HG03558 (cell line): ENCODE results near the gene ORAI3.

Source experiments
- ATAC-seq: cut with Tn5 transposase; IDR thresholded peaks from one replicate; pipeline ENCODE4 v1.9.1; 2021; ENCODE audit warnings: moderate number of reproducible peaks; ENCODE audit not compliant: unreplicated experiment; ENCODE audit errors: extremely low read depth

Gene ORAI3

GRCh38 chr16:30946671-30947540 lies 2.0 kb upstream of the ORAI3 start:
- no peak for ATAC-seq

- ATAC-seq, result no peak
Observed at GRCh38 chr16:30947541-30947858, 1.4 kb upstream of the ORAI3 start.

GRCh38 chr16:30947859-30948666 lies 805 bp upstream of the ORAI3 start:
- ATAC-seq, result no peak

- ATAC-seq, result no peak
Observed at GRCh38 chr16:30949650-30950515, 1.0 kb downstream of the ORAI3 start.

GRCh38 chr16:30950516-30951065 lies 1.7 kb downstream of the ORAI3 start:
- no peak for ATAC-seq

- no peak for ATAC-seq
Observed at GRCh38 chr16:30951193-30951592, 2.3 kb downstream of the ORAI3 start.

- ATAC-seq, result no peak
Observed at GRCh38 chr16:30951750-30952149, 2.9 kb downstream of the ORAI3 start.

- no peak for ATAC-seq
Observed at GRCh38 chr16:30953111-30953510, 4.2 kb downstream of the ORAI3 start.

- no peak for ATAC-seq
Observed at GRCh38 chr16:30953511-30954124, 4.8 kb downstream of the ORAI3 start.

GRCh38 chr16:30954993-30955392 lies 6.1 kb downstream of the ORAI3 start:
- ATAC-seq, result no peak

GRCh38 chr16:30956601-30957455 lies 8.0 kb downstream of the ORAI3 start:
- no peak for ATAC-seq

- no peak for ATAC-seq
Observed at GRCh38 chr16:30957456-30958174, 8.7 kb downstream of the ORAI3 start, which contains the start of gene SETD1A. SETD1A (plus strand) TSS chr16:30957754; CDS start chr16:30958732, 978 bp downstream.

- no peak for ATAC-seq
Observed at GRCh38 chr16:30958175-30959079, 9.6 kb downstream of the ORAI3 start.

GRCh38 chr16:30961384-30961783 lies 12.5 kb downstream of the ORAI3 start:
- no peak for ATAC-seq

GRCh38 chr16:30963925-30964511 lies 15.2 kb downstream of the ORAI3 start:
- ATAC-seq, result no peak

- no peak for ATAC-seq
Observed at GRCh38 chr16:30964574-30965226, 15.8 kb downstream of the ORAI3 start.
